Mesenchymal stem cell (in vitro differentiated cells and primary cell): ENCODE results near the gene AFG1L.
"Not testable (repeated sequence)": the region's sequence is repeated elsewhere in the genome, so short reads cannot be mapped to it uniquely, and the experiment has no call there.

Source experiments
- DNase-seq: peaks from one replicate; pipeline ENCODE4 v3.0.0-alpha.2; 2013
- H2AFZ ChIP-seq: one replicate; pipeline ENCODE4 v1.6.1; 2013; ENCODE audit warnings: low read depth, mild to moderate bottlenecking, control low read depth, inconsistent platforms, low read length, moderate library complexity
- H2AK5ac ChIP-seq: 2 replicates; pipeline ENCODE4 v1.6.1; 2013; ENCODE audit warnings: low read length, moderate library complexity, mild to moderate bottlenecking, inconsistent platforms; ENCODE audit not compliant: severe bottlenecking
- H2BK120ac ChIP-seq: one replicate; pipeline ENCODE4 v1.6.1; 2013; ENCODE audit warnings: low read depth, mild to moderate bottlenecking, inconsistent platforms, low read length, moderate library complexity
- H2BK12ac ChIP-seq, 2 experiments: one replicate each; pipeline ENCODE4 v1.6.1; 2013; ENCODE audit warnings: inconsistent platforms in 2 of 2, low read length in 2 of 2, mild to moderate bottlenecking in 2 of 2, moderate library complexity in 2 of 2, control low read depth in 1 of 2
- H2BK15ac ChIP-seq: one replicate; pipeline ENCODE4 v1.6.1; 2013; ENCODE audit warnings: mild to moderate bottlenecking, low read depth, inconsistent platforms; ENCODE audit not compliant: poor library complexity, severe bottlenecking
- H2BK5ac ChIP-seq: 2 replicates; pipeline ENCODE4 v1.6.1; 2013; ENCODE audit warnings: low read depth, mild to moderate bottlenecking, low read length, control low read depth, inconsistent platforms; ENCODE audit not compliant: poor library complexity, severe bottlenecking
- H3K14ac ChIP-seq, 2 experiments: one replicate each; pipeline ENCODE4 v1.6.1; 2013; ENCODE audit warnings: inconsistent platforms in 2 of 2, low read length in 2 of 2, control low read depth in 1 of 2, mild to moderate bottlenecking in 1 of 2, moderate library complexity in 1 of 2
- H3K18ac ChIP-seq, 2 experiments: one replicate each; pipeline ENCODE4 v1.6.1; 2013; ENCODE audit warnings: inconsistent platforms in 2 of 2, low read length in 2 of 2, control low read depth in 1 of 2, low read depth in 1 of 2, mild to moderate bottlenecking in 1 of 2
- H3K23ac ChIP-seq, 2 experiments: one replicate each; pipeline ENCODE4 v1.6.1; 2013; ENCODE audit warnings: inconsistent platforms in 2 of 2, low read length in 2 of 2, mild to moderate bottlenecking in 2 of 2, moderate library complexity in 2 of 2, control low read depth in 1 of 2
- H3K27ac ChIP-seq: 2 replicates; pipeline ENCODE4 v1.5.1; 2013; ENCODE audit warnings: mild to moderate bottlenecking, moderate library complexity, low read length, control low read depth, inconsistent platforms; ENCODE audit not compliant: poor library complexity, severe bottlenecking
- H3K27me3 ChIP-seq, 2 experiments: 2 replicates each; pipeline versions ENCODE4 v1.6.1 to v1.7.0; 2013; ENCODE audit warnings: low read length in 2 of 2, mild to moderate bottlenecking in 2 of 2, moderate library complexity in 2 of 2, control low read depth in 1 of 2, inconsistent platforms in 1 of 2; ENCODE audit not compliant: control insufficient read depth in 1 of 2, insufficient read depth in 1 of 2
- H3K36me3 ChIP-seq, 2 experiments: 2 replicates each; pipeline versions ENCODE4 v1.6.1 to v1.7.0; 2013; ENCODE audit warnings: low read length in 2 of 2, control low read depth in 1 of 2, inconsistent platforms in 1 of 2, low read depth in 1 of 2, mild to moderate bottlenecking in 1 of 2; ENCODE audit not compliant: insufficient read depth in 2 of 2, control insufficient read depth in 1 of 2
- H3K4ac ChIP-seq, 2 experiments: one replicate each; pipeline ENCODE4 v1.6.1; 2013; ENCODE audit warnings: inconsistent platforms in 2 of 2, low read length in 2 of 2, mild to moderate bottlenecking in 2 of 2, moderate library complexity in 2 of 2, control low read depth in 1 of 2, low read depth in 1 of 2
- H3K4me1 ChIP-seq: 2 replicates; pipeline ENCODE4 v1.6.1; 2013; ENCODE audit warnings: low read depth, low read length, control low read depth; ENCODE audit not compliant: control insufficient read depth, insufficient read depth
- H3K4me2 ChIP-seq: 2 replicates; pipeline ENCODE4 v1.6.1; 2013; ENCODE audit warnings: low read length, mild to moderate bottlenecking, inconsistent platforms; ENCODE audit not compliant: poor library complexity, severe bottlenecking
- H3K4me3 ChIP-seq, 2 experiments: 2 replicates each; pipeline versions ENCODE4 v1.5.1 to v1.7.0; 2013; ENCODE audit warnings: low read length in 2 of 2, mild to moderate bottlenecking in 2 of 2, control low read depth in 1 of 2, low read depth in 1 of 2; ENCODE audit not compliant: insufficient read depth in 1 of 2
- H3K79me1 ChIP-seq: replicated peaks from 2 replicates; pipeline ENCODE4 v1.6.1; 2013; ENCODE audit warnings: mild to moderate bottlenecking, control low read depth, low read length, inconsistent platforms; ENCODE audit not compliant: poor library complexity, severe bottlenecking
- H3K9ac ChIP-seq: 2 replicates; pipeline ENCODE4 v1.7.0; 2013; ENCODE audit warnings: mild to moderate bottlenecking, low read length, moderate library complexity
- H3K9me3 ChIP-seq: 2 replicates; pipeline ENCODE4 v1.7.0; 2013; ENCODE audit warnings: mild to moderate bottlenecking, low read length; ENCODE audit not compliant: control insufficient read depth
- H4K8ac ChIP-seq: one replicate; pipeline ENCODE4 v1.6.1; 2013; ENCODE audit warnings: inconsistent platforms, mild to moderate bottlenecking, low read length, moderate library complexity
- H4K91ac ChIP-seq: one replicate; pipeline ENCODE4 v1.6.1; 2013; ENCODE audit warnings: mild to moderate bottlenecking, low read length, inconsistent platforms
- WGBS: methylation state at CpG from one replicate; pipeline ENCODE4 v1.1.7; 2013; ENCODE audit warnings: mixed read lengths; 5-methylcytosine and 5-hydroxymethylcytosine counted together

AFG1L gene

DNA sequence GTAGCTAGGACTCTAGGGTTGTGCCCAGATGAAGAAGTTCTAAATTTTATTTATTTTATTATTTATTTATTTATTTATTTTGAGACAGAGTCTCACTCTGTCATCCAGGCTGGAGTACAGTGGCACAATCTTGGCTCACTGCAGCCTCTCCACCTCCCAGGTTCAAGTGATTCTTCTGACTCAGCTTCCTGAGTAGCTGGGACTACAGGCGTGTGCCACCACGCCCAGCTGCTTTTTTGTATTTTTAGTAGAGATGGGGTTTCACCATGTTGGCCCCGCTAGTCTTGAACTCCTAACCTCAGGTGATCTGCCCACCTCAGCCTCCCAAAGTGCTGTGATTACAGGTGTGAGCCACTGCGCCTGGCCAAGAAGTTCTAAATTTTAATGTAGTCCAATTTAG, 13.8 kb downstream of the AFG1L start:
- H3K36me3 ChIP-seq, H3K9me3 ChIP-seq: not testable (repeated sequence)

DNA sequence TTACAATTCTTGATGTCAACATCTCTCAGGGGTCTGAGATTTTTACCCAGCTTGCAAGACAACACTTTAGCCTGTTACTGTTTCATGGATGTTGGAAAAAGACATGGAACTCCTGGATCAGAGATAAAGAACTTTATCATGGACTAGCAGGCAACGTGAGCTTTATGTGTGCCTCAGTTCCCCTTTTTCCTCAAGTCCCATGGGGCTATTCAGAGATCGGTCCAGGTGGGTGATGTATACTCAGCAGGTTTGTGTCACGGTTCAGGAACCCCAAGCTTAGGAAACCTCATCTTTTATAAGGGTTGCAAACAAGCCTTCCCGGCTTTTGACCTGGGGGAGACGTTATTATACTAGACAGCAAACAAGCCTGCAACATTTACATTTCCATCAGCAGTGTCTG, 15.0 kb downstream of the AFG1L start:
- Histone ChIP-seq H2BK120ac (no peak overlapping the region), H3K9ac (no peak overlapping the region), H2BK15ac (no peak overlapping the region), H3K27ac (no peak overlapping the region), H3K36me3 (no peaks in the 10 kb centered on the region), H2AK5ac (no peak overlapping the region), H3K27me3 (no peaks in the 10 kb centered on the region), H4K8ac (no peak overlapping the region), H4K91ac (no peak overlapping the region), H3K4me1 (no peaks in the 10 kb centered on the region), H3K4ac (no peak overlapping the region), H2AFZ (no peak overlapping the region), H3K9me3 (no peaks in the 10 kb centered on the region), H3K4me2 (no peak overlapping the region), H3K79me1 (peaks cover 8% of the 10 kb centered on the region), H3K23ac (no peak overlapping the region), H2BK12ac (no peak overlapping the region), H3K18ac (no peak overlapping the region), H2BK5ac (no peak overlapping the region), H3K14ac (no peak overlapping the region), H3K4me3 (no peak overlapping the region)
- no peak for DNase-seq
- 95% methylated on average over 5 of the region's 5 CpGs for WGBS

More for the DNA sequence above, 13.8 kb downstream of the AFG1L start:
- not testable (repeated sequence) for H2BK5ac ChIP-seq, H3K23ac ChIP-seq, H3K4me1 ChIP-seq, H3K9ac ChIP-seq, DNase-seq, H2BK12ac ChIP-seq, H3K14ac ChIP-seq, H2AFZ ChIP-seq, H3K18ac ChIP-seq, H3K27ac ChIP-seq, H2AK5ac ChIP-seq, H3K4ac ChIP-seq, H2BK15ac ChIP-seq, H4K8ac ChIP-seq, H3K79me1 ChIP-seq, H2BK120ac ChIP-seq, H3K27me3 ChIP-seq, H3K4me3 ChIP-seq, H3K4me2 ChIP-seq, H4K91ac ChIP-seq
- WGBS: 76% methylated on average over 4 of the region's 4 CpGs

DNA sequence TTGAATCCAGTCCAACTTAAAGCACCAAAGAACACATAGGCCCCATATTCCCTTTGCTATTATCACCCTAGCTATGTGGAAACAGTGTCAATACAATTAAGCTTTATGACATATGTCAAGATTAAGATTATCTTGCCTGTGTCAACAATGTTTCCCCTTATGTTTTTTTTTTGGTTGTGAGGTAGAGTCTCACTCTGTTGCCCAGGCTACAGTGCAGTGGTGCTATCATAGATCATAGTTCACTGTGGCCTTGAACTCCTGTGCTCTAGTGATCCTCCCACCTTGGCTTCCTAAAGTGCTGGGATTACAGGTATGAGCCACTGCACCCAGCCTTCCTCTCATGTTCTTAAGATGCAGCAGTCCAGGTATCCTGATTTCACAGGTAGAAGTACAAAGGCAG, 17.8 kb downstream of the AFG1L start:
- Histone ChIP-seq H2BK15ac (no peak overlapping the region), H3K36me3 (no peaks in the 10 kb centered on the region), H3K18ac (no peak overlapping the region), H2BK12ac (no peak overlapping the region), H4K91ac (no peak overlapping the region), H3K27ac (no peak overlapping the region), H3K14ac (no peak overlapping the region), H3K4me3 (no peak overlapping the region), H3K9ac (no peak overlapping the region), H3K23ac (no peak overlapping the region), H3K4me1 (no peaks in the 10 kb centered on the region), H3K27me3 (no peaks in the 10 kb centered on the region), H2AK5ac (no peak overlapping the region), H3K4ac (no peak overlapping the region), H4K8ac (no peak overlapping the region), H2AFZ (no peak overlapping the region), H3K9me3 (no peaks in the 10 kb centered on the region), H2BK120ac (no peak overlapping the region), H2BK5ac (no peak overlapping the region), H3K79me1 (peaks cover 4% of the 10 kb centered on the region), H3K4me2 (no peak overlapping the region)
- no peak for DNase-seq

DNA sequence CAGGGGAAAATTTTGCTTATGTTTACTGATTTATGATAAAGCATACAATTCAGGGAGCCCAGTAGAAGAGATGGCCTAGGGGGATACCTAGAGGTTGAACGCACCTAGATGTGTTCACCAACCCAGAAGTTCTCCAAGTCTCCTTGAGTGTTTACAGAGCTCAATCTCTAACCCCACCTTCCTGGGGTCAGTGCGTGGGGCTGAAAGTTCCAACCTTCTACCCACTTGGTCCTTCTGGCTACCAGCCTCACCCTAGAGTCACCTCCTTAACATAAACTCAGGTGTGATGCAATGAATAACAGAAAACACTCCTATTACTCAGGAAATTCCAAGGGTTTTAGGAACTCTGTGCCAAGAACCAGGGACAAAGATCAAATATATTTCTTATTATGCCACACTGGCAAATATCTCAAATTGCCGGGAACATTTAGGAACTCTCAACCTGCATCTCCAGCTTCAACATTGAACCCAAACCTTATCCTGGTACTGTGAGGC, 26.4 kb downstream of the AFG1L start:
- Histone ChIP-seq H2AK5ac (no peak overlapping the region), H3K36me3 (peaks cover 4 to 7% of the 10 kb centered on the region in 2 experiments), H3K14ac (no peak overlapping the region), H3K79me1 (peaks cover 4% of the 10 kb centered on the region), H4K8ac (no peak overlapping the region), H3K4me1 (no peaks in the 10 kb centered on the region), H2BK120ac (no peak overlapping the region), H3K23ac (no peak overlapping the region), H3K9ac (no peak overlapping the region), H3K4me2 (no peak overlapping the region), H2BK5ac (no peak overlapping the region), H4K91ac (no peak overlapping the region), H3K4me3 (no peak overlapping the region), H3K18ac (no peak overlapping the region), H3K4ac (no peak overlapping the region), H3K27ac (no peak overlapping the region), H2BK15ac (no peak overlapping the region), H2BK12ac (no peak overlapping the region), H2AFZ (no peak overlapping the region), H3K9me3 (no peaks in the 10 kb centered on the region), H3K27me3 (no peaks in the 10 kb centered on the region)
- WGBS: over 99% methylated on average over 3 of the region's 3 CpGs
- DNase-seq: no peak
